ENCODE measurements around the gene ASCC1. TPM values are rescaled to one million over a fixed set of nuclear protein-coding genes. Genes with fewer than 3 reads are reported as not detected.

The ASCC1 gene
- total and polyA plus RNA-seq, 2 of the 13 experiments (the other 11 are each of a cell fraction or from before 2014, with no cell fraction given): 21.6 to 30.1 TPM

DNA sequence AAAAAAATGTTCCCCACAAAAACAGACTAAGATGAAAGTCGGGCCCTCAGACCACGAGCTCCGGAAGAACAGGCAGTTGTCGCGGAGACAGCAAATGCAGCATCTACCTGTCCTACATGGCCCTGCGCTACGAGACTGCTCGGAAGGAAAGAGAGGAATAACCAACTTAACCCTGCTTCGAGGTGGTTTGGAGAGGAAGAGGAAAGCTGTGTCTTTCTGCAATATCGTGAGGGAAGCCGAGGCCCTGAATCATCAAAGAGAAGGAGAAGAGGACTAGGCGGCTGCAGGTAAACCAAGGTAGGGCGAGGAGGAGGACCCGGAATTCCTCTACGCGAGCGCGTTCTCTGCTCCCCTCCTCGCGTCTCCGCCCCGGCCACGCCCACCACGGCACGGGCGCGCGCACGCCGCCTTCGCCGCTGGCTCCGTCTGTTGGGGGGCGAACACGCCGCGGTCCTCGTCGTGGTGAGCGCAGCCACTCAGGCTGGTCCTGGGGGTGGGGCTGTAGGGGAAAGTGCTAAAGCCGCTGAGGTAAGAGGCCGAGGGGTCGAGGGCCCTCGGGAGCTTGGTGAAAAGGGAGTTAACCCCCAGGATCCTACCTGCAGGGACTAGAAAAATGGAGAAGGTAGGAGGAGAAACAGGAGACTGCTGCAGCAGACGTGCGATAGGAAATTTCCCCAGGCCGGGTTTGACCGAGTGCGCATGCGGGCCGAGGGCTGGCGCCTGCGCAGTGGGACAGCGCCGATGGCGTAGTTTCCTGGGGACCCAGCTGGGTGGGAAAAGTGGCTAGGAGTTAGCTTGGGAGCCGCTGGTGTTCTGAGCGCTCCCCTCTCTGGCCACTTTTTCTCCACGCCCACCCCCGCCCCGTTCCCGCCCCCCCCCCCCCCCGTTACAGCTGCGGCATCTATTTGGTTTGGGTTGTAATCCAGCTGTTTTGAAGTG lies at the start of gene ASCC1, which contains the start of gene ANAPC16 (continued):
- TF ChIP-seq, protein P1, sequence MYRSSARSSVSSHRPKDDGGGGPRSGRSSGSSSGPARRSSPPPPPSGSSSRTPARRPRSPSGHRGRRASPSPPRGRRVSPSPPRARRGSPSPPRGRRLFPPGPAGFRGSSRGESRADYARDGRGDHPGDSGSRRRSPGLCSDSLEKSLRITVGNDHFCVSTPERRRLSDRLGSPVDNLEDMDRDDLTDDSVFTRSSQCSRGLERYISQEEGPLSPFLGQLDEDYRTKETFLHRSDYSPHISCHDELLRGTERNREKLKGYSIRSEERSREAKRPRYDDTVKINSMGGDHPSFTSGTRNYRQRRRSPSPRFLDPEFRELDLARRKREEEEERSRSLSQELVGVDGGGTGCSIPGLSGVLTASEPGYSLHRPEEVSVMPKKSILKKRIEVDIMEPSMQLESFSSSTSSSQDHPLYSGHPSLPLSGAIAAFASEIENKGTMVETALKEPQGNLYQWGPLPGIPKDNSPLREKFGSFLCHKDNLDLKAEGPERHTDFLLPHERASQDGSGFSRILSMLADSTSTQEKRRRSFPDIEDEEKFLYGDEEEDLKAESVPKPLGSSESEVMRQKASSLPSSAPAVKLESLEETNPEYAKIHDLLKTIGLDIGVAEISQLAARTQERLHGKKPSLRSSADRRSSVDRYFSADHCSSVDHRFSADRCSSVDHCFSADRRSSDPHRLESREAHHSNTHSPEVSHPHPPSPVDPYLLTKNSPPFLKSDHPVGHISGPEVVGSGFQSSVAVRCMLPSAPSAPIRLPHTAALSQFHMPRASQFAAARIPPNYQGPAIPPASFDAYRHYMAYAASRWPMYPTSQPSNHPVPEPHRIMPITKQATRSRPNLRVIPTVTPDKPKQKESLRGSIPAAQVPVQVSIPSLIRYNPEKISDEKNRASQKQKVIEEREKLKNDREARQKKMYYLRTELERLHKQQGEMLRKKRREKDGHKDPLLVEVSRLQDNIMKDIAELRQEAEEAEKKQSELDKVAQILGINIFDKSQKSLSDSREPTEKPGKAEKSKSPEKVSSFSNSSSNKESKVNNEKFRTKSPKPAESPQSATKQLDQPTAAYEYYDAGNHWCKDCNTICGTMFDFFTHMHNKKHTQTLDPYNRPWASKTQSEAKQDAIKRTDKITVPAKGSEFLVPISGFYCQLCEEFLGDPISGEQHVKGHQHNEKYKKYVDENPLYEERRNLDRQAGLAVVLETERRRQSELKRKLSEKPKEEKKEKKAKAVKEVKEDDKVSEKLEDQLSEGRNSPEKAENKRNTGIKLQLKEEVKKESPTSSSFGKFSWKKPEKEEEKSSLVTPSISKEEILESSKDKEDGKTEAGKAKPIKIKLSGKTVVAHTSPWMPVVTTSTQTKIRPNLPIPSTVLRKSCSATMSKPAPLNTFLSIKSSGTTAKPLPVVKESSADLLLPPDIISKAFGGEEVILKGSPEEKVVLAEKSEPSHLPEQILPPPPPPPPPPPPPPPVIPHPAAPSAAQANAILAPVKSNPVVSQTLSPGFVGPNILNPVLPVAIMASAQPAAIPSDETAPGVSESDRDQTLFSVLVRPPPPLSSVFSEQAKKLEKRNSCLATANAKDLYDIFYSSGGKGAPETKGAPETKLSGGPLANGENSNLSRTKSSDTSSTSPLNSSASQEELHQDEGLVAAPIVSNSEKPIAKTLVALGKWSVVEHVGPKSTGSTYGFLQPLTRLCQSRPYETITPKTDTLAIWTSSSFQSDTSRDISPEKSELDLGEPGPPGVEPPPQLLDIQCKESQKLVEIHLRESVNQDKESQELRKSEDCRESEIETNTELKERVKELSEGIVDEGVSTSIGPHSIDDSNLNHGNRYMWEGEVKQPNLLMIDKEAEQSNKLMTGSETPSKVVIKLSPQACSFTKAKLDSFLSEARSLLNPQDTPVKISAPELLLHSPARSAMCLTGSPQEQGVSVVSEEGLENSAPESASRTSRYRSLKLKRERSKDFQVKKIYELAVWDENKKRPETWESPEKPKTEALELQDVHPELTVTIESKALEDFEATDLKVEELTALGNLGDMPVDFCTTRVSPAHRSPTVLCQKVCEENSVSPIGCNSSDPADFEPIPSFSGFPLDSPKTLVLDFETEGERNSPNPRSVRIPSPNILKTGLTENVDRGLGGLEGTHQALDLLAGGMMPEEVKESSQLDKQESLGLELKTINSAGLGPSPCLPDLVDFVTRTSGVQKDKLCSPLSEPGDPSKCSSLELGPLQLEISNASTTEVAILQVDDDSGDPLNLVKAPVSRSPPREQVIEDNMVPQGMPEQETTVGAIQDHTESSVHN (CRISPR knock-in tag; IDR thresholded peaks at IDR 0.05): peak; percentile 88; the same call in 1 of the 2 replicates
- TF ChIP-seq BORCS8-MEF2B (CRISPR knock-in tag; IDR thresholded peaks at IDR 0.05) (peak; percentile 93), GLMP (CRISPR knock-in tag; IDR thresholded peaks at IDR 0.05; ENCODE audit: borderline replicate concordance) (no peak), ZC3H13 (CRISPR knock-in tag; IDR thresholded peaks at IDR 0.05) (peak; percentile 93), PREB (CRISPR knock-in tag; IDR thresholded peaks at IDR 0.05) (no peak), POLR2G (IDR thresholded peaks at IDR 0.05; ENCODE audit: low read depth, low read length) (peak; percentile 99), ARNT2 (CRISPR knock-in tag; IDR thresholded peaks at IDR 0.05; ENCODE audit: low read depth) (peak; percentile 85; the same call in 1 of the 2 replicates), ZSCAN31 (CRISPR knock-in tag; IDR thresholded peaks at IDR 0.05; ENCODE audit: low read depth) (peak; percentile 89), ZNF136 (CRISPR knock-in tag; IDR thresholded peaks at IDR 0.05; ENCODE audit: low read depth) (peak; percentile 33; the same call in 1 of the 2 replicates), ZNF451 (CRISPR knock-in tag; IDR thresholded peaks at IDR 0.05) (peak; percentile 89), ZXDC (CRISPR knock-in tag; IDR thresholded peaks at IDR 0.05) (no peak), IRF9 (CRISPR knock-in tag; IDR thresholded peaks at IDR 0.05; ENCODE audit: borderline replicate concordance) (peak; percentile 98)

Data from HepG2 (cell line).